Kidney (tissue), 14 donors: Measurements from ENCODE around the gene RPS24. TPM values are rescaled to one million over a fixed set of nuclear protein-coding genes. Genes with fewer than 3 reads are reported as not detected.

Experiments used
- DNase-seq, 5 donors: peaks; one replicate each; pipeline ENCODE4 v3.0.0-alpha.2; 2013 to 2020
- FAIRE-seq: peaks from 2 replicates; lab custom pipeline; 2012; peaks lifted over from hg19 to GRCh38; lab: Jason Lieb, UNC
- H3K27ac ChIP-seq, 2 donors: one replicate each; pipeline ENCODE4 v1.7.0; 2013; ENCODE audit warnings: low read depth in 2 of 2, low read length in 2 of 2, inconsistent platforms in 1 of 2
- H3K27me3 ChIP-seq: one replicate; pipeline ENCODE4 v1.7.1; 2013; ENCODE audit warnings: low read length, inconsistent platforms; ENCODE audit not compliant: control insufficient read depth, insufficient read depth
- H3K36me3 ChIP-seq, 3 donors: one replicate each; pipeline versions ENCODE4 v1.7.0 to v1.7.1; 2013; ENCODE audit warnings: low read length in 3 of 3, control low read depth in 1 of 3, inconsistent platforms in 1 of 3; ENCODE audit not compliant: insufficient read depth in 3 of 3, control insufficient read depth in 2 of 3
- H3K4me1 ChIP-seq, 3 donors: one replicate each; pipeline versions ENCODE4 v1.7.0 to v1.7.1; 2013; ENCODE audit warnings: low read length in 3 of 3, inconsistent platforms in 1 of 3, low read depth in 1 of 3; ENCODE audit not compliant: control insufficient read depth in 2 of 3, insufficient read depth in 2 of 3
- H3K4me3 ChIP-seq, 3 donors: one replicate each; pipeline versions ENCODE4 v1.7.0 to v1.8.1; 2013; ENCODE audit warnings: low read length in 3 of 3, control low read depth in 1 of 3, inconsistent platforms in 1 of 3
- H3K9ac ChIP-seq, 3 donors: one replicate each; pipeline versions ENCODE4 v1.7.0 to v1.7.1; 2013; ENCODE audit warnings: low read length in 3 of 3, control low read depth in 1 of 3, inconsistent platforms in 1 of 3
- H3K9me3 ChIP-seq, 3 donors: one replicate each; pipeline versions ENCODE4 v1.7.0 to v1.7.1; 2013; ENCODE audit warnings: low read length in 3 of 3, control low read depth in 1 of 3, inconsistent platforms in 1 of 3; ENCODE audit not compliant: control insufficient read depth in 2 of 3, insufficient read depth in 1 of 3
- intact Hi-C: fragments of 100-400 bp; cut with DNase I; formaldehyde crosslinking; loops from one replicate; pipeline ENCODE4 v1.11.1; 2022
- polyA plus RNA-seq: library from polyadenylated mRNA; stranded (reverse); fragments of 350-450 nt; fragmentation: Illumina TruSeq; extraction: RNeasy Lipid Tissue Mini Kit (QIAGEN cat#74804); gene quantifications from one replicate; pipeline ENCODE4 v1.2.3, GENCODE V29; 2014; ENCODE audit warnings: low read depth, low replicate concordance; ENCODE audit not compliant: insufficient read depth
- total RNA-seq: library from RNA; stranded (reverse); fragmentation: NEBNext Ultra II Directional; extraction: Animal tissue kit (Norgen Biotek cat#: 25700); gene quantifications from one replicate; pipeline ENCODE4 v1.2.1, GENCODE V29; 2021
- TF ChIP-seq, protein P1 (sequence below): IDR thresholded peaks from 3 replicates; pipeline ENCODE4 v1.5.1; 2012; ENCODE audit warnings: mild to moderate bottlenecking, moderate library complexity, borderline replicate concordance; ENCODE audit not compliant: insufficient read depth; ENCODE audit errors: extremely low read depth
- donor health status: control.
- donor health status: control.
- donor health status: control.
- donor health status: control.
- donor health status: control.
- donor health status: DM: yes; HTN: yes; CAD: no.
- donor health status: Normal renal cell carcinoma (clear cell type).

Gene RPS24
- total and polyA plus RNA-seq, 2 donors from 2014 or later: 1,088 to 3,199 TPM

DNA sequence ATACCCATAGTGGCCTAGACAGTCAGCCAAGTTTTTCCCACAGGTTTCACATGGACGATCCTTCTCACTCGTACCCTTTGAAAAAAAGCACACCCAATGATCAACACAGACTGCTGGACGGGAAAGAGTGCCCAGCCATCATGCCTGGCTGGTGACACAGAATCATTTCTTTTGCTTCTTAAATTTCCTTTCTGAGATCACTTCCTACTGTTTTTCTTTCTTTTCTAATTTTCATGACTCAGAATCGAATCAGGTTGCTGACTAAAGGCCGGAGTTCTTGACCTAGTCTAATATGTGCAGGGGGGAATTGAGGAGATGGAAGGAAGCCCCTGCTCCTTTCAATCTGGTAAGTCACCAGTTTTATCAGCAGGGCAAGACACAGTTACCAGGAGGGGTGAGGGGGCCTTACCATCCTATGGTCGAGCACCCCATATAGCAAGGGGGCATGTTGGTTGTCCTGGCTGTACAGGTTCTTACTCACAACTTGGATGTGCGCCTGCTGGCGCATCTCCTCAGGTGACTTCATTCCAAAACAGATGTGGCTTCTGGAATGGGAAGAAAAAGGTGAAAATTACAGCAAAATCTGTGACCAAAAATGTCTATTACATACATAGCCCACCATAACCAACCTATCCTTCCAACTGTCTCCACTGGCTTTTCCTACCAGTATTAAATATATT lies 7.8 kb upstream of the RPS24 start:
- TF ChIP-seq, protein P1, sequence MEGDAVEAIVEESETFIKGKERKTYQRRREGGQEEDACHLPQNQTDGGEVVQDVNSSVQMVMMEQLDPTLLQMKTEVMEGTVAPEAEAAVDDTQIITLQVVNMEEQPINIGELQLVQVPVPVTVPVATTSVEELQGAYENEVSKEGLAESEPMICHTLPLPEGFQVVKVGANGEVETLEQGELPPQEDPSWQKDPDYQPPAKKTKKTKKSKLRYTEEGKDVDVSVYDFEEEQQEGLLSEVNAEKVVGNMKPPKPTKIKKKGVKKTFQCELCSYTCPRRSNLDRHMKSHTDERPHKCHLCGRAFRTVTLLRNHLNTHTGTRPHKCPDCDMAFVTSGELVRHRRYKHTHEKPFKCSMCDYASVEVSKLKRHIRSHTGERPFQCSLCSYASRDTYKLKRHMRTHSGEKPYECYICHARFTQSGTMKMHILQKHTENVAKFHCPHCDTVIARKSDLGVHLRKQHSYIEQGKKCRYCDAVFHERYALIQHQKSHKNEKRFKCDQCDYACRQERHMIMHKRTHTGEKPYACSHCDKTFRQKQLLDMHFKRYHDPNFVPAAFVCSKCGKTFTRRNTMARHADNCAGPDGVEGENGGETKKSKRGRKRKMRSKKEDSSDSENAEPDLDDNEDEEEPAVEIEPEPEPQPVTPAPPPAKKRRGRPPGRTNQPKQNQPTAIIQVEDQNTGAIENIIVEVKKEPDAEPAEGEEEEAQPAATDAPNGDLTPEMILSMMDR: no peak
- Histone ChIP-seq H3K27ac (no peak overlapping the region), H3K36me3 (peaks cover 5 to 42% (median 31%) of the 10 kb centered on the region in 3 donors), H3K4me3 (no peak overlapping the region), H3K4me1 (peaks cover 0 to 13% (median 12%) of the 10 kb centered on the region in 3 donors), H3K27me3 (no peaks in the 10 kb centered on the region), H3K9ac (no peak overlapping the region), H3K9me3 (no peaks in the 10 kb centered on the region)
- FAIRE-seq (no peak), DNase-seq (no peak)
- intact Hi-C loops: no loop called here

DNA sequence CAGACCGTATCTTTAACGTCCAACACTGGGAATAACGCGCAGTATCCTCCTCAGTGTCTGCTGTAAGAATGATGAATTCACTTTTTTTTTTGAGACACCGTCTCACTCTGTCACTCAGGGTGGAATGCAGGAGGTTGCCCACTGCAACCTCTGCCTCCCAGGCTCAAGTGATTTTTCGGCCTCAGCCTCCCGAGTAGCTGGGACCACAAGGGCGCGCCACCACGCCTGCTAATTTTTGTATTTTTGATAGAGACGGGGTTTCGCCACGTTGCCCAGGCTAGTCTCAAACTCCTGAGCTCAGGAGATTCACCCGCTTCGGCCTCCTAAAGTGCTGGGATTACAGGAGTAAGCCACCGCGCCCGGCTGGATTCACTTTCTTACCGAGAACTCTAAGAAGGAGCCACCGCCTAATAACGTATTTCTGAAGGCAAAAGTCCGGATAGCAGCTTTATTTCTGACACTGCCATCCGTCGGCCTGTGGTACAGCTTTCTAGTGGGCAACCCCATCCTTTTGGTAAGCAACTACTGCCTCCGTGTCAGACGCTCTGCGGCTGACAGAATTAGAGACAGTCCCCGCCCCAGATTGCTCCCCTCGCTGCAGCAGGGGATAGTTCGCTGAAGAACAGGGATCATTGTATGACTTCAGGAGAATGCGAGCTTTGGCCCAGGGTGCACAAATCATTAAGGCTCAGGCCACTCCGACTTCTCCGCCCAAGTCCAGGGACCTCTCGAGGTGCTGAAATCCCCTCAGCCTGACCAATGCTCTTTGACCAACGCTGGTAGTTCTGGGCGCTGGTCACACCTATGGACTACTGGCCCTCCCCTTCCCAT lies 5.0 kb upstream of the RPS24 start:
- DNase-seq: peak in 4 of 5 donors; percentile 43 to 70 (median 62)

DNA sequence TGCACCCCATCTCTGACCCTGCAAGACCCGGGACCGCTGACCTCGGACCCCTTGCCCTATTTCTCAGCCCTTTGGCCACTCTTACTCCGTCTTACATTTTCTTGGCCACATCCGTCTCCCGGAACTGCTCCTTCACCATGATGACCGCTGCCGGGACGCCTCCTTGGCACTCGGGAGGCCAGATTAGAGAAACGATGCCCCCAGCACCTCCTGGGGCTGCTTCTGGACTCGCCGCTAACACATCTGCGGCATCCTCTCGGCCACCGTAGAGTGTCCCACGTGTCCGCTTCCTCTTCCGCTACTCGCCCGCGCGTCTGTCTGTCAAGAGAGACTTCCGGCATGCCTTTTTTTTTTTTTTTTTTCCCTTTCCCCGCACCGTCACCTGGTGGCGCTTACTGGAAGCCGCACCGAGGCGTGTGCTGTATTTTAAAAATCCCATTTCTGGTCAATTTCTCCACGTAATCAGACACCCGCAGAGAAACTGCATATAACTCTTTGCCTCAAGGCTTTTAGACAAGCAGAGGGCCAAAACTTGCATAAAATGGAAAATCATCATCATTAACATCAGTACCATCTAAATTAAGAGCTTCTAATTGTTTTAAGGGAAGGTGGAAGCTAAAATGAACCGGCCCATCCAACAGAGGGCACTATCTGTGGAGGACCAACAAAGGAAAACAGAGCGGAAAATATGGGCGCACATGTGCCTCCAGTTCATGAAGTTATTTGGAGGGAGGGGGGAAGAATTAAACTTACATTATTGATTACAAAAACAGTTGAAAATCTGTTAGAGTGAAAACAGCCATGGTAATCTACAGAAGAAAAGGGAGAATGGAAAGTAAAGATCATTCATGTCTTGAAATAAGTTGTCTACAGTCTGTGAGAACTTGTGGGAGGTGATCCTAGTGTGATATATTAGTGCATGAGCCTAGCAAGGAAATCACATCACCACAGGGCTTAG lies 4.1 kb upstream of the RPS24 start, which contains the start of gene POLR3A:
Gene POLR3A (minus strand): TSS at position 247 of the 958 bp plus-strand sequence. CDS start 108 bp downstream, at position 139.
- DNase-seq (peak; percentile 96 to 99 (median 98)), FAIRE-seq (no peak)
- Histone ChIP-seq H3K36me3 (peaks cover 5 to 15% (median 13%) of the 10 kb centered on the region in 3 donors), H3K4me3 (peak within 1 kb of the TSS; percentile 97 to 98 (median 98)), H3K4me1 (peaks cover under 1 to 13% (median 13%) of the 10 kb centered on the region in 3 donors), H3K27me3 (no peaks in the 10 kb centered on the region), H3K9me3 (no peaks in the 10 kb centered on the region), H3K9ac (peak within 1 kb of the TSS; percentile 92 to 98 (median 95)), H3K27ac (peak within 1 kb of the TSS; percentile 68 to 95)
- intact Hi-C loops: no loop called here
- TF ChIP-seq, protein P1: peak; percentile 75

More for the DNA sequence above, 5.0 kb upstream of the RPS24 start:
- peaks cover 5 to 19% (median 19%) of the 10 kb centered on the region in 3 donors for H3K36me3 ChIP-seq
- TF ChIP-seq, protein P1: no peak
- no peaks in the 10 kb centered on the region for H3K9me3 ChIP-seq
- H3K27ac ChIP-seq: peak overlapping the region; percentile 68 to 92
- H3K27me3 ChIP-seq: no peaks in the 10 kb centered on the region
- no peak for FAIRE-seq
- intact Hi-C loops: no loop called here
- H3K4me1 ChIP-seq: peaks cover 0 to 13% (median 12%) of the 10 kb centered on the region in 3 donors
- H3K9ac ChIP-seq: peak overlapping the region; percentile 92 to 98 (median 95)
- H3K4me3 ChIP-seq: peak overlapping the region; percentile 97 to 98 (median 98)
